ENCODE results near the gene DTNB. TPM values are rescaled to one million over a fixed set of nuclear protein-coding genes. Genes with fewer than 3 reads are reported as not detected.

Gene DTNB
- total and polyA plus RNA-seq, 7 donors = 2.4 to 7.8 (median 4.8) TPM

DNA sequence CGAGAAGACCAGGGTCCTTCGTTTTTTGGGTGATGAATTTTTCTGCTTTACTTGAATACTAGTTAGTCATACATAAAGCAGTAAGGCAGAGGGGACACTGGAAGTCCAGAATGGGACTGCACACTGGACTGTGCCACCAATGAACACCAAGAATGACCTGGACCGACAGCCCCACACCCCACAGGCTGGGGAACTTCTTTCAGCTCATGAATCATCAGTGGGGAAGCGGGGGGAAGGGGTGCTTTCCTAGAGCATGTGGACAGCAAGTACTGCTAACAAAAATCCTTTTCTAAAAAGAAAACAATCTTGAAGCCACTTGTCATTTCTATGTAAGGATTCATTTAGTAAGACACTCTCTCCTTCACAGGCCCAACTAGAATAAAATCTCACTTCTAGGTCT lies 86.0 kb downstream of the DTNB start:
- TF ChIP-seq POLR2AphosphoS5 (IDR thresholded peaks at IDR 0.05) (no peak), POLR2A (IDR thresholded peaks at IDR 0.05) (no peak)
- no peak for DNase-seq
- Histone ChIP-seq H3K9me3 (no peaks in the 10 kb centered on the region), H3K4me1 (no peaks in the 10 kb centered on the region), H3K4me3 (no peak overlapping the region), H3K36me3 (no peaks in the 10 kb centered on the region), H3K27ac (no peak overlapping the region), H3K27me3 (no peaks in the 10 kb centered on the region)
- WGBS, 2 donors = 79 to 89% methylated on average over 4 of the region's 4 CpGs
- intact Hi-C loops (cut with DNase I) = no loop called here

DNA sequence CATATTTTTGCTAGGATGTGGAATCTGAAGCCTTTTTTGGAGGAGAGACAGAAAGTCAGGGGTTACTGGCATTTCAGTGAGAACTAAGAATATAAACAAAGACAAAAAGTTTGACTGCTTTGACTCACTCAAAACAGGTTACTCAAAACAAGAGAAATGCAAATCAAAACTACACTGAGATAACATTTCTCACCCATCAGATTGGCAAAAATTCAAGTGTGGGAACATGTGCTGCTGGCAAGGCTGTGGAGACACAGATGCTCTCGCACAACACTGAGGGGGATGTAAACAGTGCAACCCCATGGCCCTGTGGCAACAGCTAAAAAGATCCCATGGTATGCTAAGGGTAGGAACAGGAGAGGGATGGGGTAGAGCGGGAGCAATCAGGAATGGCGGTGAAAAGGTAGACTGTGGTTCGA lies 86.6 kb downstream of the DTNB start:
- Histone ChIP-seq H3K4me1 (no peaks in the 10 kb centered on the region), H3K36me3 (no peaks in the 10 kb centered on the region), H3K9me3 (no peaks in the 10 kb centered on the region), H3K27me3 (no peaks in the 10 kb centered on the region), H3K4me3 (no peak overlapping the region), H3K27ac (no peak overlapping the region)
- intact Hi-C loops (cut with DNase I) = no loop called here
- TF ChIP-seq EP300 (IDR thresholded peaks at IDR 0.05) = no peak
- WGBS, 2 donors = 86 to 94% methylated on average over 4 of the region's 4 CpGs
- DNase-seq = no peak

- H3K4me1 ChIP-seq = no peaks in the 10 kb centered on the region
- no peaks in the 10 kb centered on the region for H3K36me3 ChIP-seq
- H3K9me3 ChIP-seq = no peaks in the 10 kb centered on the region
- no peaks in the 10 kb centered on the region for H3K27me3 ChIP-seq
- WGBS, 2 donors = 68 to 75% methylated on average over 3 of the region's 3 CpGs
- TF ChIP-seq CTCF (IDR thresholded peaks at IDR 0.05) (no peak), EP300 (IDR thresholded peaks at IDR 0.05) (no peak), POLR2AphosphoS5 (IDR thresholded peaks at IDR 0.05) (no peak), POLR2A (IDR thresholded peaks at IDR 0.05) (no peak)
- no peak overlapping the region for H3K4me3 ChIP-seq
- no peak for DNase-seq
- intact Hi-C loops (cut with DNase I) = no loop called here
- H3K27ac ChIP-seq = no peak overlapping the region
Observed at GRCh38 chr2:25585189-25585588, 88.2 kb downstream of the DTNB start.

DNA sequence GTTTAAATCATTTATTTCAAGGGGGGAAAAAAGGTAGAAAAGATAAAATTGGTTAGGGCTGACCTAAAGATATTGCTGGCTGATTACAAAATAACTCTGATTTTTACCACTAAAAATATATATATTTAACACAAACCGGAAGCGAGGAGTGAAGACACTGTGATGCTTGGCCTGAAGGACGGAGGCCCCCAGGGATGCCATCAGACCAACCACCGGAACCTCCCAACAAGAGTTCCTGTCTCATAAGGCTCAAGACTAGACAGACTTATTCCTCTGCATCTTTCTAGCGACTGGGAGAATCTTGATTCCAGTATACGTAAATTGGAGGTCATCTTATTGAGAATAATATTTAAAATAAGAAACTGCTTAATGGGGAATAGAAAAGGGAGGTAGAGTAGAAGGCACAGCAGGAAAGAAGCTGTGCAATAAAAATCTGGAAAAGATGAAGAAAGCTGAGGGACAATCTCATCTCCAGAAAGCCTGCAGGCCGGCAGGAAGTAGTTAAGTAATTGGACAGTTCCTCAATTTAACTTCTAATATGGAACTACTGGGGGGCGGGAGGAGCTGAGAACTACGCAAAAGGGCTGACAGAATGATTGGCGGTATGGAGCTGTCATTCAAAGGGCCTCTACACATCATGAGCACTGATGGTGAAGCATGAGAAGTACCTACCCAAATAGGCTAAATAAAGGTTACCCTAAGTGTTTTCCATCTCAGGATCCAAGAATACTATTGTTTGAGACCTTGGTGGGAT lies 91.1 kb downstream of the DTNB start:
- no peak for TF ChIP-seq CTCF (IDR thresholded peaks at IDR 0.05)
- TF ChIP-seq POLR2AphosphoS5 (IDR thresholded peaks at IDR 0.05) = no peak
- no peak for TF ChIP-seq POLR2A (IDR thresholded peaks at IDR 0.05)
- TF ChIP-seq EP300 (IDR thresholded peaks at IDR 0.05) = no peak
- 84 to 96% methylated on average over 10 of the region's 10 CpGs for WGBS, 2 donors
- Histone ChIP-seq H3K4me3 (no peak overlapping the region), H3K36me3 (no peaks in the 10 kb centered on the region), H3K4me1 (no peaks in the 10 kb centered on the region), H3K27ac (no peak overlapping the region), H3K27me3 (no peaks in the 10 kb centered on the region), H3K9me3 (no peaks in the 10 kb centered on the region)
- DNase-seq = no peak
- intact Hi-C loops (cut with DNase I) = no loop called here

GRCh38 chr2:25576596-25576995 lies 96.8 kb downstream of the DTNB start:
- H3K27me3 ChIP-seq = no peaks in the 10 kb centered on the region
- no peaks in the 10 kb centered on the region for H3K36me3 ChIP-seq
- intact Hi-C loops (cut with DNase I) = no loop called here
- no peak for DNase-seq
- TF ChIP-seq POLR2AphosphoS5 (IDR thresholded peaks at IDR 0.05) (no peak), EP300 (IDR thresholded peaks at IDR 0.05) (no peak), POLR2A (IDR thresholded peaks at IDR 0.05) (no peak), CTCF (IDR thresholded peaks at IDR 0.05) (no peak)
- 27 to 80% methylated on average over 7 of the region's 7 CpGs for WGBS, 2 donors
- H3K4me1 ChIP-seq = no peaks in the 10 kb centered on the region
- H3K4me3 ChIP-seq = no peak overlapping the region
- no peak overlapping the region for H3K27ac ChIP-seq
- no peaks in the 10 kb centered on the region for H3K9me3 ChIP-seq

DNA sequence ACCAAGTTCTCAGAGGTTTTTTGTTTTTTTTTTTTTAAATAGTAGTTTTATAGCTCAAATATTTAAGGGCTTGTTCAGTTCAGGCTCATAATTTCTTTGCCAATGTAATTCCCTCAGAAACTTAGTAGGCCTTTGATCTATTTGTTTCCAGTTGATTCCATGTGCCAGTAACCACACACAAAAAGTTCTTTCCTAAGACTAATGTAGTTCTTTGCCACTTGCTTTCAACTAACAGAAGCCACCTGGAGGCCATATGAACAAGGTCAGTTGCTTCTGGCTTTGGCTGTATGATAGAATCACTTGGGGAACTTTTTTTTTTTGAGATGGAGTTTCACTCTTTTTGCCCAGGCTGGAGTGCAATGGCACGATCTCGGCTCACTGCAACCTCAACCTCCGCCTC lies 100.7 kb downstream of the DTNB start:
- no peak overlapping the region for H3K27ac ChIP-seq
- no peaks in the 10 kb centered on the region for H3K9me3 ChIP-seq
- TF ChIP-seq CTCF (IDR thresholded peaks at IDR 0.05) (no peak), POLR2AphosphoS5 (IDR thresholded peaks at IDR 0.05) (no peak), EP300 (IDR thresholded peaks at IDR 0.05) (no peak), POLR2A (IDR thresholded peaks at IDR 0.05) (no peak)
- no peak overlapping the region for H3K4me3 ChIP-seq
- H3K4me1 ChIP-seq = no peaks in the 10 kb centered on the region
- no peaks in the 10 kb centered on the region for H3K36me3 ChIP-seq
- DNase-seq = no peak
- no peaks in the 10 kb centered on the region for H3K27me3 ChIP-seq
- intact Hi-C loops (cut with DNase I) = no loop called here
- 97% methylated on average over 3 of the region's 3 CpGs for WGBS, 2 donors
